ENCODE results near the gene ZNF740. TPM values are rescaled to one million over a fixed set of nuclear protein-coding genes. Genes with fewer than 3 reads are reported as not detected.

The ZNF740 gene
- total RNA-seq, 1 donor from 2014 or later, result 59.6 TPM

DNA sequence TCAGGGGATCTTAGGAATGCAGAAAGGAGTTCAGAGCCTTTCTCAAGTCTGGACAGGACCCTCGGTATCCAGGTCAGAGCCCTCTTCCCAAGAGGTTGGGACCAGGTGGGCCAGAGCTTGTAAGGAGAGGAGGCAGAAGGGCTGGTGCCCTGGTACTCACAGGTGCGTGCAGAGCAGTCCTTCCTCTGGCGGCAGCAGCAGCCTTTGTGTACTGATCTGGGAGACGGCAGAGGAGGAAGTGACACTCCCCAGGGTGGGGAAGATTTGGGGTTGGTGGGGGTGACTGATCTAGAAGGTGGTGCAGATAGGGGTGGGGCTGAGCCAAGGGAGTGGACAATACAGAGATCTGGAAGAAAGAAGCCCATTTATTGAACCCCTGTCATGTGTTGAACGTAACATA, 26.5 kb downstream of the ZNF740 start, which contains the start of gene ITGB7:
Gene ITGB7, minus strand, starts transcription at position 210 of the 400 bp plus-strand sequence. CDS start 6,808 bp downstream, outside the sequence.
- Mint-ChIP-seq H3K27me3 (ENCODE audit: low read depth) (peaks cover 11% of the 10 kb centered on the region), H3K9me3 (no peaks in the 10 kb centered on the region), H3K4me1 (peaks cover 12% of the 10 kb centered on the region), H3K27ac (ENCODE audit: unreplicated experiment) (no peak within 1 kb of the TSS), H3K36me3 (ENCODE audit: low read depth) (no peaks in the 10 kb centered on the region), H3K4me3 (no peak within 1 kb of the TSS)
- no peak for TF ChIP-seq CTCF (conservative IDR thresholded peaks at IDR 0.05)
- no peak for DNase-seq (ENCODE audit: low read depth, low spot score)

- Mint-ChIP-seq H3K4me1 (peaks cover 14% of the 10 kb centered on the region), H3K4me3 (no peak overlapping the region), H3K9me3 (no peaks in the 10 kb centered on the region), H3K27me3 (ENCODE audit: low read depth) (peaks cover 13% of the 10 kb centered on the region), H3K27ac (ENCODE audit: unreplicated experiment) (no peak overlapping the region), H3K36me3 (ENCODE audit: low read depth) (no peaks in the 10 kb centered on the region)
- no peak for TF ChIP-seq CTCF (conservative IDR thresholded peaks at IDR 0.05)
- DNase-seq (ENCODE audit: low read depth, low spot score), result no peak
Observed at GRCh38 chr12:53208435-53208834, 27.9 kb downstream of the ZNF740 start.

DNA sequence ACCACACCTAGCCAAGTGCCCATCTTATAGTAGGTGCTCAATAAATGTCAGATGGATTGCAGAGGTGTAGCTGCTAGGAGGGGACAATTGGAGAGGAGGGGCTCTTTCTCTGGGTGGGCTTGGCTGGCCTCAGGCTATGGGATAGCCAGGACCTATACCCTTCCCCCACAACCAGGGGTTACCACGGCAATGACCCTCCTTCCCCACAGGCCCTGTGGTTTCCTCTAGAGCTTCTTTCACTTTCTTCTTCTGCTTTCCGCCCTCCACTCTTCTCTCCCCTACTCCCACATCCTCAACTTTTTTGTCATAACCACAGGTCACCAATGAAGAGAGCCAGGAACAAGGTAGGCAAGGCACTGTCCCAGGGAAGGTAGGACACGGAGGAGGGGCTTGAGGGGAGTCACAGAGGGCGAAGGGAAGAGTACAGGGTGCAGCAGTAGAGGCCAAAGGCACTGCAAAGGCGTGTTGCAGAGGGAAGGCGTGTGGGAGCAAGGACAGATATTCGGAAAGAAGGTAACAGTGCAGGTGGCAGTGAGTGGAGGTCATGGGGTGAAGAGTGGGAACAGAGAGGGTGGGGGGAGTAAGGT, 28.4 kb downstream of the ZNF740 start:
- H3K27ac Mint-ChIP-seq (ENCODE audit: unreplicated experiment), result no peak overlapping the region
- H3K4me3 Mint-ChIP-seq, result no peak overlapping the region
- H3K36me3 Mint-ChIP-seq (ENCODE audit: low read depth), result no peaks in the 10 kb centered on the region
- peaks cover 19% of the 10 kb centered on the region for H3K4me1 Mint-ChIP-seq
- no peak for TF ChIP-seq CTCF (conservative IDR thresholded peaks at IDR 0.05)
- DNase-seq (ENCODE audit: low read depth, low spot score), result no peak
- peaks cover 16% of the 10 kb centered on the region for H3K27me3 Mint-ChIP-seq (ENCODE audit: low read depth)
- no peaks in the 10 kb centered on the region for H3K9me3 Mint-ChIP-seq

DNA sequence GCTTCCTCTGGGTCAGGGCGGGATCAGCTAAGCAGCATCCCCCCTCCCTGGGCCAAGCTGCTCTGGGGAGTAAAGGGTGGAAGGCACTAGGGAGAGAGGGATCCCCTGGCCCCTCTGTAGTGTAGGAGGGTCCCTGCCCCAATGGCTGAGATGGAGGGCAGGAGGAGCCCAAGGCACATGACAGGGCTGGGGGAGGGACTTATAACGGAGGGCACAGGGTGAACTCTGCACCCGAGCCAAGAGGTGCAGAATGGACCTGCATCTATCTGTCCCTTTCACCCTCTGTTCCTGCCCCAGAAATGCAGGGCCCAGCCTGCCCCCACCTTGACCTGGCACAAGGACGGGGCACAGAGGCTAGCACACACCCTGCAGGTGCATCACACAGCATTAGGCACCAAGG, 30.3 kb downstream of the ZNF740 start:
- no peak overlapping the region for H3K27ac Mint-ChIP-seq (ENCODE audit: unreplicated experiment)
- peaks cover 20% of the 10 kb centered on the region for H3K27me3 Mint-ChIP-seq (ENCODE audit: low read depth)

DNA sequence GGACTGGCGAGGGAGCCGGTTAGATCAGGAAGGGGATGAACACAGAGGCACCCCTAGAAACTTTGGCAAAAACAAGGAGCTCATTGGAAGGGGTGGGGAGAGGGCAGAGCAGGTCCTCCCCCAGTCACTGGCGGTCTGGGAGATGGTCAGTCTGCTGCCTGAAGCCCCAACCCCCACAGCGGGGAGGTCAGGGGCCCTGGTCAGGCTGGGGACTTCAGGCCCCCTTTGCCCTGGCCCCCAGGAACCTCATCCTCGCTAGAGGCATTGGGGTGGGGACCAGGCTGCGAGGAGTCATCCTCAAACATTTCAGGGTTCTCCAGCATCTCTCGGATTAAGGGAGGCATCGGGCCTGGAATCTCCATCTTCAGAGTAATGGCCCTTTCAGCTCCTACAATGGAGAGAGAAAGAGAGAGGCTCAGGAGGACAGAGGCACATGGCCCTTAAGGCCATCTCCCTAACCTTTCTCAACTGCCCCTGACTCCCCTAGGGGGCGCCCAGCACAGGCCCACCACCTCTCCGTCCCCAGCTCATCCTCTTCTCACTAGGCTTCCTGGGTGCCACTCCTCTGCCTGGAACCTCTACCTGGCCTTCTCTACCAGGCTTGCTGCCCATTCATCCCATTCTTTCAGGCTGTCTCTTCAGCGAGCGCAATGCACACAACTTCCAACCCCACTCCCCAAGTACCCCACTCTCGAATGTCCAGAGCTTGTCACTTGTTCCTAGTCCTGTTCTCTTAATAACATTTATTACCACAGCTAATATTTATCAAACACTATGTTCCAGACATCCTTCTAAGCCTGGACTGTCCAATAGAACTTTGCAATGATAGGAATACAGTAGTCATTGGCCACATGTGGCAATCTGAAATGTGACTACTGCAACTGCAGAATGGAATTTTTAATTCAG, 31.2 kb downstream of the ZNF740 start:
- Mint-ChIP-seq H3K27ac (ENCODE audit: unreplicated experiment) (no peak overlapping the region), H3K27me3 (ENCODE audit: low read depth) (peaks cover 28% of the 10 kb centered on the region), H3K4me3 (no peak overlapping the region), H3K9me3 (no peaks in the 10 kb centered on the region), H3K4me1 (peaks cover 42% of the 10 kb centered on the region), H3K36me3 (ENCODE audit: low read depth) (no peaks in the 10 kb centered on the region)
- peak; percentile 54 for TF ChIP-seq CTCF (conservative IDR thresholded peaks at IDR 0.05)
- DNase-seq (ENCODE audit: low read depth, low spot score), result no peak

More for the DNA sequence above, 30.3 kb downstream of the ZNF740 start:
- H3K4me1 Mint-ChIP-seq, result peaks cover 36% of the 10 kb centered on the region
- no peaks in the 10 kb centered on the region for H3K9me3 Mint-ChIP-seq
- no peak overlapping the region for H3K4me3 Mint-ChIP-seq
- no peaks in the 10 kb centered on the region for H3K36me3 Mint-ChIP-seq (ENCODE audit: low read depth)
- no peak for DNase-seq (ENCODE audit: low read depth, low spot score)
- TF ChIP-seq CTCF (conservative IDR thresholded peaks at IDR 0.05), result no peak

Measured in neural crest cell (in vitro differentiated cells).